ENCODE data around the gene CHPT1. TPM values are rescaled to one million over a fixed set of nuclear protein-coding genes. Genes with fewer than 3 reads are reported as not detected.

Gene CHPT1
- total and polyA plus RNA-seq, 2 of the 13 experiments (the other 11 are each of a cell fraction or from before 2014, with no cell fraction given) = 117 to 178 TPM

GRCh38 chr12:101670007-101670671 is 27.3 kb upstream of the CHPT1 start (continued):
- TF ChIP-seq ZXDC (CRISPR knock-in tag; IDR thresholded peaks at IDR 0.05) (no peak), MAFK (conservative IDR thresholded peaks at IDR 0.05 in 1 of 2, IDR thresholded peaks at IDR 0.05 in 1 of 2; ENCODE audit: low read length in 2 of 2) (peak; percentile 84 to 89), CREB1 (IDR thresholded peaks at IDR 0.05) (no peak), CREB1 (CRISPR knock-in tag; IDR thresholded peaks at IDR 0.05) (peak; percentile 40; the same call in 1 of the 2 replicates), MLXIP (CRISPR knock-in tag; IDR thresholded peaks at IDR 0.05; ENCODE audit: borderline replicate concordance) (no peak), ZNF710 (CRISPR knock-in tag; IDR thresholded peaks at IDR 0.05; ENCODE audit: borderline replicate concordance) (no peak), RBM39 (IDR thresholded peaks at IDR 0.05; ENCODE audit: low read depth, low read length, poor library complexity, severe bottlenecking) (no peak), ARID3A (IDR thresholded peaks at IDR 0.05; ENCODE audit: low read depth, low read length) (peak; percentile 91), ZNF878 (CRISPR knock-in tag; IDR thresholded peaks at IDR 0.05) (no peak), ZNF772 (CRISPR knock-in tag; IDR thresholded peaks at IDR 0.05) (no peak), ZNF550 (CRISPR knock-in tag; IDR thresholded peaks at IDR 0.05; ENCODE audit: borderline replicate concordance) (no peak), GPBP1L1 (CRISPR knock-in tag; IDR thresholded peaks at IDR 0.05) (no peak), FLYWCH1 (CRISPR knock-in tag; IDR thresholded peaks at IDR 0.05) (no peak), THYN1 (CRISPR knock-in tag; IDR thresholded peaks at IDR 0.05; ENCODE audit: borderline replicate concordance, low read depth) (no peak), HDAC2 (CRISPR knock-in tag; IDR thresholded peaks at IDR 0.05) (no peak), ESRRA (CRISPR knock-in tag; IDR thresholded peaks at IDR 0.05; ENCODE audit: low read depth) (no peak), DNMT1 (CRISPR knock-in tag; IDR thresholded peaks at IDR 0.05) (no peak), GATAD2A (CRISPR knock-in tag; IDR thresholded peaks at IDR 0.05) (peak; percentile 58), MIXL1 (CRISPR knock-in tag; IDR thresholded peaks at IDR 0.05) (peak; percentile 47; the same call in 1 of the 2 replicates), SUZ12 (IDR thresholded peaks at IDR 0.05; ENCODE audit: low read depth, low read length) (no peak)
